ENCODE results near the gene SHC2.
"Not testable (repeated sequence)": the region's sequence is repeated elsewhere in the genome, so short reads cannot be mapped to it uniquely, and the experiment has no call there.

The SHC2 gene

GRCh38 chr19:423691-424466 is 37.0 kb downstream of the SHC2 start:
- DNase-seq (ENCODE audit: insufficient read length, low spot score) (no peak), FAIRE-seq (no peak)
- no peak for TF ChIP-seq POLR2A (IDR thresholded peaks at IDR 0.05; ENCODE audit: low read depth, low read length)

- not testable (repeated sequence) for FAIRE-seq; DNase-seq (ENCODE audit: insufficient read length, low spot score)
Measured at GRCh38 chr19:422917-423226, 38.0 kb downstream of the SHC2 start.

GRCh38 chr19:422213-422916 is 38.5 kb downstream of the SHC2 start:
- DNase-seq (ENCODE audit: insufficient read length, low spot score) (no peak), FAIRE-seq (no peak)
- no peak for TF ChIP-seq POLR2A (IDR thresholded peaks at IDR 0.05; ENCODE audit: low read depth, low read length)

- no peak for TF ChIP-seq POLR2A (IDR thresholded peaks at IDR 0.05; ENCODE audit: low read depth, low read length)
- FAIRE-seq, result no peak
- no peak for DNase-seq (ENCODE audit: insufficient read length, low spot score)
Measured at GRCh38 chr19:419721-420515, 40.9 kb downstream of the SHC2 start.

GRCh38 chr19:418761-419671 is 41.8 kb downstream of the SHC2 start:
- no peak for TF ChIP-seq POLR2A (IDR thresholded peaks at IDR 0.05; ENCODE audit: low read depth, low read length)
- FAIRE-seq (no peak), DNase-seq (ENCODE audit: insufficient read length, low spot score) (no peak)

- no peak for TF ChIP-seq POLR2A (IDR thresholded peaks at IDR 0.05; ENCODE audit: low read depth, low read length)
- FAIRE-seq (no peak), DNase-seq (ENCODE audit: insufficient read length, low spot score) (no peak)
Measured at GRCh38 chr19:416416-416815, 44.4 kb downstream of the SHC2 start.

- FAIRE-seq (no peak), DNase-seq (ENCODE audit: insufficient read length, low spot score) (no peak)
- TF ChIP-seq POLR2A (IDR thresholded peaks at IDR 0.05; ENCODE audit: low read depth, low read length), result no peak
Measured at GRCh38 chr19:415292-415691, 45.5 kb downstream of the SHC2 start.

GRCh38 chr19:413756-414420 is 46.9 kb downstream of the SHC2 start:
- no peak for TF ChIP-seq POLR2A (IDR thresholded peaks at IDR 0.05; ENCODE audit: low read depth, low read length)
- no peak for FAIRE-seq
- no peak for DNase-seq (ENCODE audit: insufficient read length, low spot score)

GRCh38 chr19:412356-413355 is 48.2 kb downstream of the SHC2 start:
- no peak for TF ChIP-seq POLR2A (IDR thresholded peaks at IDR 0.05; ENCODE audit: low read depth, low read length)
- FAIRE-seq, result no peak
- DNase-seq (ENCODE audit: insufficient read length, low spot score), result no peak

- FAIRE-seq (no peak), DNase-seq (ENCODE audit: insufficient read length, low spot score) (no peak)
- no peak for TF ChIP-seq POLR2A (IDR thresholded peaks at IDR 0.05; ENCODE audit: low read depth, low read length)
Measured at GRCh38 chr19:411723-412355, 49.0 kb downstream of the SHC2 start.

- DNase-seq (ENCODE audit: insufficient read length, low spot score); FAIRE-seq: not testable (repeated sequence)
Measured at GRCh38 chr19:411121-411722, 49.6 kb downstream of the SHC2 start.
